ENCODE results near the gene PCBP1. TPM values are rescaled to one million over a fixed set of nuclear protein-coding genes. Genes with fewer than 3 reads are reported as not detected.

PCBP1 gene
- total and polyA plus RNA-seq, 7 donors = 423 to 746 (median 530) TPM

DNA sequence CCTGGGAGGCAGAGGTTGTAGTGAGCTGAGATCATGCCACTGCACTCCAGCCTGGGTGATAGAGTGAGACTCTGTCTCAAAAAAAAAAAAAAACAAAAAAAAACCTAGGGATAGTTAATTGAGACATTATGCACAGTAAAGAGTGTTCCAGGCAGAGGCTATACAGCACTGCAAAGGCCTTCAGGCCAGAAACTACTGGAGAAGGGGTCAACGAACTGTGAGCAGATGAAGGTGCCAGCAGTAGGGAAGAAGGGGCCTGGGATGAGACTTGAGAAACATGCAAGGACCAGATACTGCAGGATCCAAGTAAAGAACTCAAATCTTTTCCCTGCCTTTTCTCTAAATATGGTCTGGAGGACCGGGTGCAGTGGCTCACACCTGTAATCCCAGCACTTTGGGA is 26.0 kb upstream of the PCBP1 start:
- Histone ChIP-seq H3K36me3 (ENCODE audit: insufficient read depth in 1 of 2, low read depth in 1 of 2) (peaks cover 0 to 60% of the 10 kb centered on the region in 2 donors), H3K4me3 (no peak overlapping the region), H3K4me1 (no peaks in the 10 kb centered on the region), H3K9me3 (no peaks in the 10 kb centered on the region), H3K27ac (no peak overlapping the region), H3K27me3 (ENCODE audit: insufficient read depth in 3 of 3, low read length in 2 of 3) (no peaks in the 10 kb centered on the region)
- ATAC-seq (no peak), DNase-seq (no peak)
- WGBS, 3 donors = 92 to 97% (median 95%) methylated on average over 2 of the region's 2 CpGs
- TF ChIP-seq, protein P1, sequence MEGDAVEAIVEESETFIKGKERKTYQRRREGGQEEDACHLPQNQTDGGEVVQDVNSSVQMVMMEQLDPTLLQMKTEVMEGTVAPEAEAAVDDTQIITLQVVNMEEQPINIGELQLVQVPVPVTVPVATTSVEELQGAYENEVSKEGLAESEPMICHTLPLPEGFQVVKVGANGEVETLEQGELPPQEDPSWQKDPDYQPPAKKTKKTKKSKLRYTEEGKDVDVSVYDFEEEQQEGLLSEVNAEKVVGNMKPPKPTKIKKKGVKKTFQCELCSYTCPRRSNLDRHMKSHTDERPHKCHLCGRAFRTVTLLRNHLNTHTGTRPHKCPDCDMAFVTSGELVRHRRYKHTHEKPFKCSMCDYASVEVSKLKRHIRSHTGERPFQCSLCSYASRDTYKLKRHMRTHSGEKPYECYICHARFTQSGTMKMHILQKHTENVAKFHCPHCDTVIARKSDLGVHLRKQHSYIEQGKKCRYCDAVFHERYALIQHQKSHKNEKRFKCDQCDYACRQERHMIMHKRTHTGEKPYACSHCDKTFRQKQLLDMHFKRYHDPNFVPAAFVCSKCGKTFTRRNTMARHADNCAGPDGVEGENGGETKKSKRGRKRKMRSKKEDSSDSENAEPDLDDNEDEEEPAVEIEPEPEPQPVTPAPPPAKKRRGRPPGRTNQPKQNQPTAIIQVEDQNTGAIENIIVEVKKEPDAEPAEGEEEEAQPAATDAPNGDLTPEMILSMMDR (IDR thresholded peaks at IDR 0.05) = no peak
- intact Hi-C loops (cut with DNase I) = loop anchor here in 1 of 2 donors (5.0 kb wide), 1 partner anchor 129 kb away; no protein-coding TSS in a partner anchor

DNA sequence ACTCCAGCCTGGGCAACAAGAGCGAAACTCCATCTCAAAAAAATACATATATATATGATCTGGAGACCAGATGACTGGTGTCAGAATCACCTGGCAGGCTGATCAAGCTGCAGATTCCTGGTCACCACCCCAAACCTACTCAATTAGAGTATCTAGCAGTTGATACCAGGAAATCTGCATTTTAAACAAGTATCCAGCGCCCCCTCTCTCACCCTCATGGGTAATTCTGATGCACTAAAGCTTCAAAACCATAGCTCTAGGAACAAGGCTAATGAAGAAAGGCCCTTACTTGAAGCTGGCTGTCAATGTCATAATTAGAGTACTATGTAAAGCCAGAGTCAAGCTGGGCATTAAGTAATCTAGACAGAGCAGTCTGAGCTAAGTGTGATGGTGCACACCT is 25.0 kb upstream of the PCBP1 start:
- H3K36me3 ChIP-seq (ENCODE audit: insufficient read depth in 1 of 2, low read depth in 1 of 2) = peaks cover 0 to 60% of the 10 kb centered on the region in 2 donors
- intact Hi-C loops (cut with DNase I) = loop anchor here in 1 of 2 donors (5.0 kb wide), 1 partner anchor 130 kb away; no protein-coding TSS in a partner anchor
- DNase-seq (no peak), ATAC-seq (no peak)
- no peak overlapping the region for H3K4me3 ChIP-seq
- TF ChIP-seq, protein P1 (IDR thresholded peaks at IDR 0.05) = no peak
- no peaks in the 10 kb centered on the region for H3K27me3 ChIP-seq (ENCODE audit: insufficient read depth in 3 of 3, low read length in 2 of 3)
- no peaks in the 10 kb centered on the region for H3K9me3 ChIP-seq
- no peaks in the 10 kb centered on the region for H3K4me1 ChIP-seq
- 88 to 99% (median 94%) methylated on average over 2 of the region's 2 CpGs for WGBS, 3 donors
- no peak overlapping the region for H3K27ac ChIP-seq

DNA sequence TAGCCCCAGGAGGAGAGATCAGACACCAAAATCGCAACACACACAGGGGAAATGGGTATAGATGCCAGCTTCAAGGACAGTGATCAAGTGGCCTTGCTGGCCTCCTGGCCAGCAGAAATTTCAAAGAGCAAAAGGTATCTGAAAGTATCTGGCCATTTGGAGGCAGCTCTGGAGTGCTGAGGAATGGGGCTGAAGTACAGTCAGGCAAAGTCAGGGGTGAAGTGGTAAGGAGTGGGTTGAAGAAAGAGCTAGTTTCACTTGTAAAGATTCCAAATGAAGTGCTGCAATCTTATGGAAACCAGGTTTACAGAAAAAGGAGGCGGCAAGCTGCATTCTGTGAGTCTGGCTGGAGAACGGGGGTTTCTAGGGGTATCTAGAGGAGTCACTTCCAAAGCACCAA is 19.2 kb upstream of the PCBP1 start:
- 85 to 99% (median 92%) methylated on average over 3 of the region's 3 CpGs for WGBS, 3 donors
- H3K4me3 ChIP-seq = no peak overlapping the region
- no peaks in the 10 kb centered on the region for H3K27me3 ChIP-seq (ENCODE audit: insufficient read depth in 3 of 3, low read length in 2 of 3)
- DNase-seq (no peak), ATAC-seq (no peak)
- H3K36me3 ChIP-seq (ENCODE audit: insufficient read depth in 1 of 2, low read depth in 1 of 2) = peaks cover 0 to 27% of the 10 kb centered on the region in 2 donors
- intact Hi-C loops (cut with DNase I) = loop anchor here in 1 of 2 donors (5.0 kb wide), 1 partner anchor 156 kb away; no protein-coding TSS in a partner anchor
- H3K9me3 ChIP-seq = no peaks in the 10 kb centered on the region
- TF ChIP-seq, protein P1 (IDR thresholded peaks at IDR 0.05) = no peak
- peaks cover 28% of the 10 kb centered on the region for H3K4me1 ChIP-seq
- H3K27ac ChIP-seq = peak overlapping the region; percentile 83

DNA sequence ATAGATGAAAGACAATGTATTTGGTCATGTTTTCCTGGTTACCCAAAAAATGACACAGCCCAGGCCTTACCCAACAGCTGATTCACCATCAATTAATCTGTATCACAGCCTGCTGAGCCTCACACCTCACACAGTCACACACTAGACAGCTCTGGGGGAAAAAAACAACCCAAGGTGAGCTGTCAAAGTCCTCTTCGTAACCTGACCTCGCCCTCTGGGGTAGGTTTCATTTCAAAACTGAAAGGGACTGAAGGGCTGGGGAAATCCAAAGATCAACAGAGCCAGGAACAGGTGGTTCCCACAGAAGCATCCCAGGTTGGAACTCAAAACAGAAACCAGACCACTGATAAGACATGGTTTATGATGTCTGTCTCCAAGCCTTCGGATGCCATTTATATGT is 18.2 kb upstream of the PCBP1 start:
- peak overlapping the region; percentile 83 for H3K27ac ChIP-seq
- 25 to 73% (median 43%) methylated on average over 3 of the region's 3 CpGs for WGBS, 3 donors
- no peak overlapping the region for H3K4me3 ChIP-seq
- DNase-seq = no peak
- intact Hi-C loops (cut with DNase I) = loop anchor here in 1 of 2 donors (5.0 kb wide), 1 partner anchor 157 kb away; no protein-coding TSS in a partner anchor
- TF ChIP-seq, protein P1 (IDR thresholded peaks at IDR 0.05) = no peak
- peaks cover 28% of the 10 kb centered on the region for H3K4me1 ChIP-seq
- H3K9me3 ChIP-seq = no peaks in the 10 kb centered on the region
- H3K36me3 ChIP-seq (ENCODE audit: insufficient read depth in 1 of 2, low read depth in 1 of 2) = peaks cover 0 to 27% of the 10 kb centered on the region in 2 donors
- peak; percentile 73 to 81 (median 74) for ATAC-seq
- H3K27me3 ChIP-seq (ENCODE audit: insufficient read depth in 3 of 3, low read length in 2 of 3) = no peaks in the 10 kb centered on the region

Data from psoas muscle (tissue), 8 donors.